ENCODE data around the gene DBNL.

DNA sequence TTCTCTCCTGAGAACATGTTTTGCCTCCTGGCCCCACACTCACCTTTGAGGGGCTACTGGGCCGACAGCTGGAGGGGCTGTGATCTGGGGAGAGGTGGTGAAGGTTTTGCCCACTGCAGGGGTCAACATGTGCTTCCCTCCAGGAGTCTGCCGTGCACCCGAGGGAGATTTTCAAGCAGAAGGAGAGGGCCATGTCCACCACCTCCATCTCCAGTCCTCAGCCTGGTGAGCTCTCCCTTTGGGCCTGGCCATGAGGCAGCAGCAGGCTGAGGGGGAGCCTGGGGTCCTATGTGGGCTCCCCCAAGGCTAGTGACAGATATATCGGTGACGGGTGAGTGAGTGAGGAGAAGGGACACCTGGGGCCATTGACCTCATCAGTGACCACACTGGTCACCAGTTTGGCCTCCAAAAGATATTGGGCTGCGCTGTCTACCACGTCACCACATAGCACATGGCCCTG is 14.3 kb downstream of the DBNL start:
- TF ChIP-seq, protein P1, sequence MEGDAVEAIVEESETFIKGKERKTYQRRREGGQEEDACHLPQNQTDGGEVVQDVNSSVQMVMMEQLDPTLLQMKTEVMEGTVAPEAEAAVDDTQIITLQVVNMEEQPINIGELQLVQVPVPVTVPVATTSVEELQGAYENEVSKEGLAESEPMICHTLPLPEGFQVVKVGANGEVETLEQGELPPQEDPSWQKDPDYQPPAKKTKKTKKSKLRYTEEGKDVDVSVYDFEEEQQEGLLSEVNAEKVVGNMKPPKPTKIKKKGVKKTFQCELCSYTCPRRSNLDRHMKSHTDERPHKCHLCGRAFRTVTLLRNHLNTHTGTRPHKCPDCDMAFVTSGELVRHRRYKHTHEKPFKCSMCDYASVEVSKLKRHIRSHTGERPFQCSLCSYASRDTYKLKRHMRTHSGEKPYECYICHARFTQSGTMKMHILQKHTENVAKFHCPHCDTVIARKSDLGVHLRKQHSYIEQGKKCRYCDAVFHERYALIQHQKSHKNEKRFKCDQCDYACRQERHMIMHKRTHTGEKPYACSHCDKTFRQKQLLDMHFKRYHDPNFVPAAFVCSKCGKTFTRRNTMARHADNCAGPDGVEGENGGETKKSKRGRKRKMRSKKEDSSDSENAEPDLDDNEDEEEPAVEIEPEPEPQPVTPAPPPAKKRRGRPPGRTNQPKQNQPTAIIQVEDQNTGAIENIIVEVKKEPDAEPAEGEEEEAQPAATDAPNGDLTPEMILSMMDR (IDR thresholded peaks at IDR 0.05), result no peak
- TF ChIP-seq POLR2AphosphoS5 (IDR thresholded peaks at IDR 0.05), result no peak
